HG03108 (cell line): Measurements from ENCODE around the gene GSK3B.
A peak's percentile ranks its signal among the peaks of the same experiment; 100 is the strongest.

Experiments
- ATAC-seq: cut with Tn5 transposase; IDR thresholded peaks from one replicate; pipeline ENCODE4 v1.9.1; 2021; ENCODE audit warnings: moderate library complexity; ENCODE audit not compliant: unreplicated experiment

The GSK3B gene

DNA sequence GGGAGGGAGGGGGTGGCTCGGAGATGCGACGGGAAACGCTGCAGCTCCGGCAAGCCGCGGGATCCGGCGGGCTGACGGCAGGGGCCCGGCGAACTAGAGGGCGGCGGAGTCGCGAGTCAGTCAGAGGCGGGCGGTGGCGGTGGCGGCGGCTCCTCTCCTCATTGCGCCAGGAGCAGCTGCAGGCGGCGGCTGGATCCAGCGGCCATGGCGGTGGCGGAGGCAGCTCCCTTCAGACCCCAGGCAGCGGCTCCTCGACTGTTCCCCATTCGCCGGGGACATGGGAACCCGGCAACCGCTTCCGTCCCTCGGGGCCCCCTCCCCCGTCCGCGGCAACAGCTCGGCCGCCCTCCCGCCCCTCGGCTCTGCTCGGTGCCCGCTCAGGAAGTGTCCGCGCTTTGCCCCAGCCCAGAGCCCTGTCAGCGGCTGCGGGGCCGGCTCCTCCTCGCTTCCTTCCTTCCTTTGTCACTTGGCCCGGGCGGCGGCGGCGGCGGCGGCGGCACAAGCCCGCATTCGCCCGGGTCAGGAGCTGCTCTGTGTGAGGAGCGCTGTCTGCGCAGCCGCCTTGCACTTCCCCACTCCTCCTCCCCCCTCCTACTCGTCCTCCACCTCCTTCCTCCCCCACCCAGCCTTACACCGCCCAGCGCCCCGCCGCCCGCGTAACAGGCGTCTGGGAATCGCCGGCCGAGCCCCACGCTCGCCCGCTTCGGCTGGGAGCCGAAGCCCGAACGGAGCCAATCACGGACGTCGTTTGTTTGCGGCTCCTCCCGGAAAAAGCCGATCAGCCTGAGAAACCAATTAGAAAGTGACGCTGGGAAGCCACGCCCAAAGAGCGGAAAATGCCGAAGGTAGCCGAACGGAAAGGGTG lies at the start of gene GSK3B:
Gene GSK3B (minus strand): TSS at position 537 of the 865 bp plus-strand sequence. CDS start 1,013 bp downstream, outside the sequence.
- peak; percentile 5 for ATAC-seq

DNA sequence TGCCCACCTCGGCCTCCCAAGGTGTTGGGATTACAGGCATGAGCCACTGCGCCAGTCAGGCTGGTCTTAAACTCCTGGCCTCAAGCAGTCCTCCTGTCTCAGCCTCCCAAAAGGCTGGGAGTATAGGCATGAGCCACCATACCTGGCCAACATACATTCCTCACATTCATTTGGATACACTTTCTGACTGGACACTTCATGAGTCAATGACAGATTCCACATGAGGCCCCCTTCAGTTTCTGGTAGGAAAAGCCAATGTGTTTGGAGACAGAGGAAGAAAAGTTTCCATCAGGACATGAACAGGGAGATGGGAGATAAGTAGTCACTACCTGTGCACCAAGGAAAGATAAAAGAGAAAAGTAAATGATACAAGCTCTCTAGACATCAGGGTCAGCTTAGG lies 49.4 kb upstream of the GSK3B start:
- no peak for ATAC-seq

DNA sequence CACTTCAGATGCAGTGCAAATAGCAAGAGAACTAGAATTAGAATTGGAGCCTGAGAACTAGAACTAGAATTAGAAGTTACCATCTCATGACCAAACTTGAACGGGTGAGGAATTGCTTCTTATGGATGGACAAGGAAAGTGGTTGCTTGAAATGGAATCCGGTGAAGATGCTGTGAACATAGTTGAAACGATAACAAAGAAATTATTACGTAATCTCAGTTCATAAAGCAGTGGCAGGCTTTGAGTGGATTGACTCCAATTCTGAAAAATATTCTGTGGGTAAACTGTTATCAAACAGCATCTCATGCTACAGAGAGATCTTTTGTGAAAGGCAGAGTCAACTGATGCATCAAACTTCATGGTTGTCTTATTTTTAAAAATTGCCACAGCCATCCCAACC lies 48.0 kb upstream of the GSK3B start:
- ATAC-seq, result no peak

DNA sequence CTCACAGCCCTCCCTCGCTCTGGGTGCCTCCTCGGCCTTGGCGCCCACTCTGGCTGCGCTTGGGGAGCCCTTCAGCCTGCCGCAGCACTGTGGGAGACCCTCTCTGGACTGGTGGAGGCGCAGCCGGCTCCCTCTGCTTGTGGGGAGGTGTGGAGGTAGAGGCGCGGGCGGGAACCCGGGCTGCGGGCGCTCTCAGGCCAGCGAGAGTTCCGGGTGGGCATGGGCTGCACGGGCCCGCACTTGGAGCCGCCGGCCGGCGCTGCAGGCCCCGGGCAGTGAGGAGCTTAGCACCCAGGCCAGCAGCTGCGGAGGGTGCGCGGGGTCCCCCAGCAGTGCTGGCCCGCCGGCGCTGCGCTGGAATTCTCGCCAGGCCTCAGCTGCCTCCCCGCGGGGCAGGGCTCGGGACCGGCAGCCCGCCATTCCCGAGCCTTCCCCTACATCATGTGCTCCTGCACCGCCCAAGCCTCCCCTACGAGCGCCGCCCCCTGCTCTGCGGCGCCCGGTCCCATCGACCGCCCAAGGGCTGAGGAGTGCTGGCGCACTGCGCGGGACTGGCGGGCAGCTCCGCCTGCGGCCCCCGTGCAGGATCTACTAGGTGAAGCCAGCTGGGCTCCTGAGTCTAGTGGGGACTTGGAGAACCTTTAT lies 46.0 kb upstream of the GSK3B start:
- no peak for ATAC-seq

- no peak for ATAC-seq
These were observed 44.9 kb upstream of the GSK3B start for GRCh38 chr3:120139140-120139539.

DNA sequence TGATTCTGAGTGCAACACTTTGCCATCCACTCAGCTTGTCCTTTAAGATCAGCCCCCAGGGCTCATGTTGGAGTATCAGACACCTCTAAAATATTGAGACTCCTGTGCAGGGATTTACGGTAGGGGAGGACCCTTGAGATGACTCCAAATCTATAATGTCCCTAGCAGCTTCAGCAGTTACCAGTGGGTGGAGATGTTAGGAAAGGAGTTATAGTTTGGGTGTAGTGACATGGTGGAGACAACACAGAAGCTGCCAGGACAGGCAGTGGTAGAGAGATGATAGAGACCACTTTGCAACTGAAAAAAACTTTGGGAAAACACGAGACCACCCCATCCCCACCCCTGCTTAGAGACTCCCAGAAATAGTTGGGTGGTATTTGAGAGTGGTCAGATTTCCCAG lies 43.3 kb upstream of the GSK3B start:
- no peak for ATAC-seq

- no peak for ATAC-seq
These were observed 36.4 kb upstream of the GSK3B start for GRCh38 chr3:120130656-120131055.

DNA sequence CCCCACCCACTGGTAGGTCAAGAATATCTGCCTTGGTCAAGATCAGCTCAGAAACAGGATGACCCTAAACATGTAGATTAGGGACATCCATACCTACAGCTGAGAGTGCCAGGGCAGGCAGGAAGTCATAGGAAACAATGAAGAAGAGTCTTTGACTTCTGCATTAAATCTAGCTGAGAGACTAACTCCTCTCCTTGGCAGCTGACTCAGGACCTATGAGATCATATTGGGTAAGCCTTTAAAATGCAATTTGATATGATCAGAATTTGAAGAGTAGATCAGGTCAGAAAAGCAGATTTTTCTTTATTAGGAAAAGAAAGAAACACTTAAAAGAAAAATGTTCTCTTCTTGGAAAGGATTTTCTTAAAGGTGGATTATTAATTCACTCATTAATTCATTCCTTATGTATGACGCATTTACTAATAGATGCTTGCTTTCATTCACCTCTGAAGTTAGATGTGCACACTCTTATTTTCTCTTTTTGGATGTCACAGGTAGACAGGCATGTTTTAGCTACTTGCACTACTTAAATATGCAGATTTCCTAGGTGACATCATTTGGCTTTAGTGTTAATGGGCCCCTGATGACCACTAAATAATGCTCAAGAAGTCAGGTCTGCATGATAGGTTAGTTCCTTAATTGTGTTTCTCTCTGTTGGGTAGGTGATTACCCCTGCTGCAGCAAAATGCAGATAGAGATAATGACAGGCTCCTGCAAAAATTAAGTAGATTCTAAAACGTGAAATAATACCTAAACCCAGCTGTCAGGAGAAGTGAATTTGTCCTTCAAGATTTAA lies 35.7 kb upstream of the GSK3B start:
- no peak for ATAC-seq

GRCh38 chr3:120129051-120129450 lies 34.8 kb upstream of the GSK3B start:
- no peak for ATAC-seq

GRCh38 chr3:120125992-120126391 lies 31.7 kb upstream of the GSK3B start:
- no peak for ATAC-seq

DNA sequence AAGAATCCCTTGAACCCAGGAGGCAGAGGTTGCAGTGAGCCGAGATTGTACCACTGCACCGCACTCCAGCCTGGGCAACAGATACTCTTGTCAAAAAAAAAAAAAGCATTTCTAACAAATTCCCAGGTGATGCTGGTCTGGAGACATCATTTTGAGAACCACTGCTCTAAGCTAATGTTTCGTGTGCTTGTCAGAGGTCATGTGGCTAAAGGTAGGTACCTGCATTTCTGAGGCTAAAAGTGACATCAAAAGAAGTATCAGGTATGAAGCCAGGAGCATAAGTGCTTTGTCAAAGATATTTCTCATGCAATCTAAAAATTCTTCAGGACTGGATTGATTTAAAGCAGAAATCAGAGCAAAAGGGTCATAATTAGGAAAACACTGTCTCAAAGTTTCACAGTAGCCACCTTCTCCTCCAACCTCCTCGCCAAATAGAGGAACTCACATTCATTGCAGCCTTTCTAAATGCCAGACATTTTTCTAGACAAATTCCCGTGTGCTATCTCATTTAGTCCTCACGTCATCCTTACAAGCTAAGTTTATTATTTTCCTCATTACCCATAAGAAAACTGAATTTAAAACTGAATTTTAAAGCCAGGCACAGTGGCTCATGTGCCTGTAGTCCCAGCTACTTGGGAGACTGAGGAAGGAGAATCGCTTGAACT lies 25.7 kb upstream of the GSK3B start:
- ATAC-seq, result no peak

DNA sequence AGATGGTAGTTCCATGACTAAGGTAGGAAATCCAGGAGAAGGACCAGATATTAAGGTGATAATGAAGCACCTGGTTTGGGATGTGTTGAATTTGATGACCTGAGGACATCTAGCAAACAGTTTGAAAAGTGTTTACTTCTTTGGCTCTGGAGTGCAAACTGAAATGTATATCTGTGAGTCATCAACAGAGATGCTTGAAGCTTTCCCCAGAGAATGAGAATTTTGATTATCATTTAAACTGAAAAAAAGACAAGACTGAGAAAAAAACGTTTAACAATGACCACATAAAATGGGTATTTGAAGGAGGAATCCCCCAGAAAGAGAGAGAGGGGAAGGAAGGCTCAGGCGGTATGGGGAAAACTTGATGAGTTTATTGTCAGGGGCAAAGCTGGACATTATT lies 20.7 kb upstream of the GSK3B start:
- ATAC-seq, result no peak

DNA sequence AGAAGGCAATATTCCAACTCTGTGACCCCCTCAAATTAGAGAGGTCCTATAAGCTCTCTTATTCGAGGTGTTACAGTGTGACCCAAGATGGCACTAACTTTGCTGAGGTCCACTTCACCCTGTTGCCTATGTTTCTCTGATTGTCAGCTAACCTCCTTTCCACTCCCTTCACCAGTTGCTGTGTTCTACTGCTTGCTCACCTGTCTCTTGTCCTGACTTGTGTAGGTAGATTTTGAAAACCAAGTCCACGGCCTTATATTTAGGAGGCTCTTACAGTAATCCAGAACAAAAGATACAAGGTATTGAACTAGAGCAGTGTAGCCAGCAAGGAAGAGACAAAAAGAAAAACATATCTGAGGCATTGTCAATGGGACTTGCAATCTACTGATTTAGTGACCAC lies 20.1 kb upstream of the GSK3B start:
- no peak for ATAC-seq

GRCh38 chr3:120113128-120114116 lies 19.2 kb upstream of the GSK3B start:
- ATAC-seq, result no peak

DNA sequence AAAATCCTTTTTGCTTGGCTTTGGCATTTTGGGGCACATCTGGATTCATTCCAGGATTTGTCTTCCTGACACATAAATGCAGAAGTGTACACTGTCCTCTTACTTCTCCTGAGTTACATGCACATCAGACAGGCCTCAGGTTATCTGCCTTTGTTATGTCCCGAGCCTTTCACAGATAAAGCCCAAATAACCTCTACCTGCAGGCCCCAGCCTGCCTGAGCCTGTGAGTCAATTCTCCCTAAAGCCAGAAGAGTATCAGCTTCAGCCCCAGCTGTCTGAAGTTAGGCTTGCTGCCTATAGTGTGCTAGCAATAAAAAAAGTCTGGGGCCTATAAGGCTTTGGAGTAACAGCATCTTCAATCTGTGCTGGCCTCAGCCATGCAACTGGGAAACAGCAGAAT lies 17.7 kb upstream of the GSK3B start:
- no peak for ATAC-seq

DNA sequence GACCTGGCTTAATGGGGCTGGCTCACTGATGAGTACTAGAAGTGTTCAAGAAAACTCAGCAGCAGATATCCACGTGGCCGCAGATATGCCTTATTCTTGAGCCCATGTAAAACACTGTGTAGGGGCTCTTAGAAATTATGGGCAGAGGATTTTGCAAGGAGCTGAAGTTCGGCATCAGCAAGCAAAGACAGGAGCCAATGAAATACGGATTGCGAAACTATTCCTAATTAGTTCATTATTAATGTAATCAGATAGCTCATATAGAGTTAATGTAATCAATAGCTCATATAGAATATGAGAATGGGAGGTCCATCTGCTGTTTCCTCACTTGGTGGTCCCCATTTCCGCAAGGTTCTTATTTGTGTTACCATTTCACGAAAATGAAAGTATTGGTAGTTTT lies 9.0 kb upstream of the GSK3B start:
- no peak for ATAC-seq

DNA sequence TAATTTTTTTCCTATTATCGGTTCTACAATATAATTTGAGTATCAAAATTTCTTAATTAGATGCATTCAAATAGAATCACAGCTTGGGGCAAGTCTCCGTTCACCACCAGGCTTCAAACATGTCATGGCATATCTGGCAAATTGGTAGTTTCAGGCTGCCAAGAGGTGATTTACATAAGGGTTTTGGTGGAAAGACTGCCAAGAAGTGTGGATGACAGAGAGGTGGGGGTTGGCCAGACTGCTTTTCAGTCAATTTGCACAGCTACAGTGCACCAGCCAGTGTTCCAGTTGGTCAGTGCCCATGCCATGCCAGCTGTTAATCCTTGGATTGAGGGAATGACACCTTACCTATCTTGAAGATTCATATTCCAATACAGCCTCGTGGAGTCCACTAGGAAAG lies 8.4 kb upstream of the GSK3B start:
- ATAC-seq, result no peak

GRCh38 chr3:120102232-120102631 lies 8.0 kb upstream of the GSK3B start:
- ATAC-seq, result no peak

GRCh38 chr3:120101624-120102023 lies 7.4 kb upstream of the GSK3B start:
- ATAC-seq, result no peak

- no peak for ATAC-seq
These were observed 6.5 kb upstream of the GSK3B start for GRCh38 chr3:120100711-120101110.
